ENCODE results near the gene FGB. TPM values are rescaled to one million over a fixed set of nuclear protein-coding genes. Genes with fewer than 3 reads are reported as not detected.
A peak's percentile ranks its signal among the peaks of the same experiment; 100 is the strongest.

Gene FGB
- total and polyA plus RNA-seq, 2 of the 13 experiments (the other 11 are each of a cell fraction or from before 2014, with no cell fraction given): 226 to 784 TPM

DNA sequence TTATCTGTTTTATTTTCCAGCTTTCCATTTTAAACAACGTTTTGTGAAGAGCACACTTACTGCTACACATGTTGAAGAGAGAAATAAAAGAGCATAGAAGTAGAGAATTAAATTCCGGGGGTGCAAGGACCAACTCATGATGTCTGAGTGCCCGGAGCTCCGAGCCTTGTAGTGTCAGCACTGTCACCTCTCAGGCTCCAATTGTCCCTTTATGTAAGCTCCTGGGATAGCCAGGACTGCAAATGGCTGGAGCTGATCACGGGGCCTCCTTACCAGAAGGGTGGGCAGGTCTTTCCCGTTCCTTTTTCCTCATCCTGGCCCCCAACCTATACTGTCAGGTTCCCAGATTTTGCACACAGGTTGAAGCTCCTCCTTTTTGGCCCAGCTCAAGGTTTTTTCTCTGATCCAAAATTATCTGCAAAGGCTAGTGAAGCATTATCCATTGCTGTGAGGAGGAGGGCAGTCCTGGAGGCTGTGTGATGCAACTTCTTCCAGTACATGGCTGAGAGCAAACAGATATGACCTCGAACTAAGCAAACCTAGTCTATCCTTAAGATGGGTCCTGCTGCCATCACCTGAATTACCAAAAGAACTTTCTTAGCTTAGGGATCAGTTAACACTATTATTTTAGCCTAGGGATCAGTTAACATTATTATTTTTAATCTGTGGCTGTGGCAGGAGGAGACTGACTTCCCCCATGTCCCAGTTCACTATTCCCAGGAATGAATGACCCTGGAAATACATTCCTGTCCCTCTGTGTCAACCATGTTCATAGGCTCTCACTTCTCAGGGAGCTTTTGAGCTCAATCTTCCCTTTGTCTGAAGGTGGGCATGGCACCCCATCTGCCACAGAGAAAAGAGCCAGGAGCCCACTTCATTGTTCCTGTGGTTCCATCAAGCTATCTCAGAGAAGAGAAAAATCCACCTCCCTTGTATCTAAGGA, 49.9 kb downstream of the FGB start, which contains the start of gene FGG (continued):
- TF ChIP-seq ZNF503 (CRISPR knock-in tag; IDR thresholded peaks at IDR 0.05) (no peak), FOXA1 (IDR thresholded peaks at IDR 0.05) (no peak), FOXA1 (CRISPR knock-in tag; IDR thresholded peaks at IDR 0.05) (peak; percentile 69), ZNF839 (CRISPR knock-in tag; IDR thresholded peaks at IDR 0.05; ENCODE audit: borderline replicate concordance) (no peak), TRIM24 (CRISPR knock-in tag; IDR thresholded peaks at IDR 0.05) (no peak), POLR2AphosphoS5 (IDR thresholded peaks at IDR 0.05; ENCODE audit: low read depth, low read length) (peak; percentile 98), ZNF816 (CRISPR knock-in tag; IDR thresholded peaks at IDR 0.05; ENCODE audit: borderline replicate concordance) (0 out of 2 replicates have a peak, but pooled peaks have one; percentile 26), ZBTB4 (CRISPR knock-in tag; IDR thresholded peaks at IDR 0.05; ENCODE audit: borderline replicate concordance) (peak; percentile 71; the same call in 1 of the 2 replicates), ZNF407 (CRISPR knock-in tag; IDR thresholded peaks at IDR 0.05; ENCODE audit: not compliant biosample characterization) (no peak), ZNF878 (CRISPR knock-in tag; IDR thresholded peaks at IDR 0.05) (0 out of 2 replicates have a peak, but pooled peaks have one; percentile 30), GTF2F1 (IDR thresholded peaks at IDR 0.05; ENCODE audit: low read length) (peak; percentile 91), ZNF430 (CRISPR knock-in tag; IDR thresholded peaks at IDR 0.05) (peak; percentile 44; the same call in 1 of the 2 replicates), CHD2 (IDR thresholded peaks at IDR 0.05; ENCODE audit: low read depth, low read length) (no peak)
- TF ChIP-seq, protein P1, sequence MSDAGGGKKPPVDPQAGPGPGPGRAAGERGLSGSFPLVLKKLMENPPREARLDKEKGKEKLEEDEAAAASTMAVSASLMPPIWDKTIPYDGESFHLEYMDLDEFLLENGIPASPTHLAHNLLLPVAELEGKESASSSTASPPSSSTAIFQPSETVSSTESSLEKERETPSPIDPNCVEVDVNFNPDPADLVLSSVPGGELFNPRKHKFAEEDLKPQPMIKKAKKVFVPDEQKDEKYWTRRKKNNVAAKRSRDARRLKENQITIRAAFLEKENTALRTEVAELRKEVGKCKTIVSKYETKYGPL (CRISPR knock-in tag; IDR thresholded peaks at IDR 0.05): peak; percentile 25; the same call in 1 of the 2 replicates
